ENCODE results near the gene RERE. TPM values are rescaled to one million over a fixed set of nuclear protein-coding genes. Genes with fewer than 3 reads are reported as not detected.

RERE gene
- total and polyA plus RNA-seq, 4 donors = 116 to 434 (median 161) TPM

DNA sequence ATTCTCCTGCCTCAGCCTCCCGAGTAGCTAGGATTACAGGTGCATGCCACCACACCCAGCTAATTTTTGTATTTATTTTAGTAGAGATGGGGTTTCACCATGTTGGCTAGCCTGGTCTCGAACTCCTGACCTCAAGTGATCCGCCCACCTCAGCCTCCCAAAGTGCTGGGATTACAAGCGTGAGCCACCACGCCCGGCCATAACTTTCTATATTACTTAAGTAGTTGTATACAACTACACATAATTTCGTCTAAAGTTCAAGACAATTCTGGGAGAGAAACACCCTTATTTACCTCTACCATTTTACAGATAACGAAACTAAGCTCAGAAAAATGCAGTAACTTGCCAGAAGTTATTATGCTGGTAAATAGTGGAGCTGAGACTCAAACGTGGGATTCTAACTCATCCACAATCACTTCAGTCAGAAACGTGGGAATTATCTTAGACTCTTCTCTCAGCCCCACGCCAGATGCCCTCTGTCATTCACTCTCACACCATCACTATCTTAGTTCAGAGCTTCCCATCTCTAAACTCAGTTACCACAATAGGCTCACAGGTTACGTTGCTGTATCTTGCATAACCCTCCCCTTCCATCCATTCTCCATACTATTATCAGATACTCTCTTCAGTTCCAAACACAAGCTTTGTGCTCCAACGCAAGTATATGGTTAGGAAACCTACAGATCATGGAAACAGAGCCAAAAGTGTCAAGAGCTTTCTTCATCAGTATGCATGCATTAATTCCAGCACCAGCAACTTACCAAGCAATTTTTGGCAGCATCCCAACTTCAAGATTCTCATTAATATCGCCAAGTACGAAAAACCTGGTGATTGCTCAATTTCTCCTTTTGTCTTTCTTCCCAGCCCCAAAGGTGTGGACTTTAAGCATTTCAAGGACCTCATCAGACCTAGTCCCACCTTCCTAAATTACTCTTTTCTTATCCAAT lies 69.3 kb downstream of the RERE start:
- Histone ChIP-seq H3K36me3 (ENCODE audit: control insufficient read depth, insufficient read depth, low read length) (no peaks in the 10 kb centered on the region), H3K4me1 (ENCODE audit: control insufficient read depth, insufficient read depth, low read length) (no peaks in the 10 kb centered on the region), H3K9me3 (ENCODE audit: control insufficient read depth, insufficient read depth, low read length) (no peaks in the 10 kb centered on the region), H3K4me3 (ENCODE audit: low read depth, low read length) (no peak overlapping the region), H3K27ac (ENCODE audit: low read depth, low read length) (no peak overlapping the region), H3K27me3 (ENCODE audit: control insufficient read depth, insufficient read depth, low read length) (no peaks in the 10 kb centered on the region)
- peak in 2 of 6 donors; percentile 15 to 38 for DNase-seq (ENCODE audit: low read depth in 4 of 6, low spot score in 6 of 6)
- WGBS (ENCODE audit: insufficient coverage) = 78% methylated on average over 6 of the region's 15 CpGs

DNA sequence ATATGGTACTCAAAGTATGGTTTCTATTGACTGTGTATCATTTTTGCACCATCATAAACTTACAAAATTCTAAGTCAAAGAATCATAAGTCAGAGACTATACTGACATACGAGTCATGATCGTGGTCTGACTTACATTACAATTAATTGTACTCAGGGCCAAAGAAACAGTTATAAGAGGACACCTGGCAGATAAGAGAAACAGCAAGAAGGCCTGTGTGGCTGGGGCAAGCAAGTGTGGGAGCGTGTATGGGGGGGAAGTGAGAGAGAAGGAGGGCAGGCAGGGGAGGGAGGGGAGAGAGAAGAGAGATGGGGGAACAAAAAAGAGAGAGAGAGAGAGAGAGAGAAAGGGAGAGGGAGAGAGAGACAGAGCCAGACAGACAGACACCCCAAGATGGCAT lies 70.9 kb downstream of the RERE start:
- no peak overlapping the region for H3K4me3 ChIP-seq (ENCODE audit: low read depth, low read length)
- H3K9me3 ChIP-seq (ENCODE audit: control insufficient read depth, insufficient read depth, low read length) = no peaks in the 10 kb centered on the region
- WGBS (ENCODE audit: insufficient coverage) = 83% methylated on average over 1 of the region's 3 CpGs
- DNase-seq (ENCODE audit: low read depth in 4 of 6, low spot score in 6 of 6) = no peak
- peaks cover 3% of the 10 kb centered on the region for H3K4me1 ChIP-seq (ENCODE audit: control insufficient read depth, insufficient read depth, low read length)
- H3K27me3 ChIP-seq (ENCODE audit: control insufficient read depth, insufficient read depth, low read length) = no peaks in the 10 kb centered on the region
- H3K27ac ChIP-seq (ENCODE audit: low read depth, low read length) = no peak overlapping the region
- H3K36me3 ChIP-seq (ENCODE audit: control insufficient read depth, insufficient read depth, low read length) = no peaks in the 10 kb centered on the region

DNA sequence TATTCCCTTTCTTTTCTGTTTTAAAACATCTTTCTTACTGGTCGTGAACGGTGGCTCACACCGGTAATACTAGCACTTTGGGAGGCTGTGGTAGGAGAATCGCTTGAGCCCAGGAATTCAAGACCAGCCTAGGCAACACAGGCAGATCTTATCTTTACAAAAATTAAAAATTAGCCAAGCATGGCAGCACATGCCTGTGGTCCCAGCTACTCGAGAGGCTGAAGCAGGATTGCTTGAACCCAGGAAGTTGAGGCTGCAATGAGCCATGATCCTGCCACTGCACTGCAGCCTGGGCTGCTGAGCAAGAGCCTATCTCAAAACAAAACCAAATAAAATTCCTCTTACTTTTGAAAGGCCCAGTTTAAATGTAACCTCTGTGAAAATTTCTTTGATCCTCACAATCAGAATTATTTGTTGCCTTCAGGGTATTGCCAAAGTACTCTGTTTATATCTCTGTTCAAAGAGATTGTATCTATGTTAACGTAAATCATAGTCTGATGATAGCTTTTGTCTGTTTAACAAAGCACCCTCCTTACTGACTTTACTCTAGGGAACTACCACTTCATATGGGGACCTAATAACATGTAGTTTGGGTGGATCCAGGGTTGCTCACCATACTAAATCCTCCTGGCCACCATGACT lies 71.6 kb downstream of the RERE start:
- DNase-seq (ENCODE audit: low read depth in 4 of 6, low spot score in 6 of 6) = no peak
- no peaks in the 10 kb centered on the region for H3K9me3 ChIP-seq (ENCODE audit: control insufficient read depth, insufficient read depth, low read length)
- H3K4me3 ChIP-seq (ENCODE audit: low read depth, low read length) = no peak overlapping the region
- WGBS (ENCODE audit: insufficient coverage) = 85% methylated on average over 1 of the region's 6 CpGs
- peaks cover 3% of the 10 kb centered on the region for H3K4me1 ChIP-seq (ENCODE audit: control insufficient read depth, insufficient read depth, low read length)
- no peaks in the 10 kb centered on the region for H3K27me3 ChIP-seq (ENCODE audit: control insufficient read depth, insufficient read depth, low read length)
- no peaks in the 10 kb centered on the region for H3K36me3 ChIP-seq (ENCODE audit: control insufficient read depth, insufficient read depth, low read length)
- no peak overlapping the region for H3K27ac ChIP-seq (ENCODE audit: low read depth, low read length)

DNA sequence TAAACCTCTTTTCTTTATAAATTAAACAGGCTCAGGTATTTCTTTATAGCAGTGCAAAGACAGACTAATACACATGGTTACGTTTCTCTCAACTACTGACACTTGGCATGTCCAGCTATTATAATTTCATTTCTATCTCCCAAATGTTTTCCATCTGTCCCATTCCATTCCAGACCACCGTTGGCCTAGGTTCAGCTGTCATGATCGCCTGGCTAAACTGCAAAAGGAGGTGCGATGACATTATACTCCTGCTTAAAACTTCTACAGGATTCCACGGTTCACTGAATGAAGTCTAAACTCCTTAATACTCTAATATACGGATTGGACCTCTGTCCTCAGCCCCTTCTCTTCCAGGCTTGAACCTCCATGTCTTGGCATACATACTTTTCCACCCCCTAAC lies 72.1 kb downstream of the RERE start:
- no peaks in the 10 kb centered on the region for H3K27me3 ChIP-seq (ENCODE audit: control insufficient read depth, insufficient read depth, low read length)
- H3K9me3 ChIP-seq (ENCODE audit: control insufficient read depth, insufficient read depth, low read length) = no peaks in the 10 kb centered on the region
- H3K27ac ChIP-seq (ENCODE audit: low read depth, low read length) = no peak overlapping the region
- no peaks in the 10 kb centered on the region for H3K36me3 ChIP-seq (ENCODE audit: control insufficient read depth, insufficient read depth, low read length)
- DNase-seq (ENCODE audit: low read depth in 4 of 6, low spot score in 6 of 6) = no peak
- WGBS (ENCODE audit: insufficient coverage) = 90% methylated on average over 6 of the region's 6 CpGs
- H3K4me1 ChIP-seq (ENCODE audit: control insufficient read depth, insufficient read depth, low read length) = peaks cover 3% of the 10 kb centered on the region
- no peak overlapping the region for H3K4me3 ChIP-seq (ENCODE audit: low read depth, low read length)

DNA sequence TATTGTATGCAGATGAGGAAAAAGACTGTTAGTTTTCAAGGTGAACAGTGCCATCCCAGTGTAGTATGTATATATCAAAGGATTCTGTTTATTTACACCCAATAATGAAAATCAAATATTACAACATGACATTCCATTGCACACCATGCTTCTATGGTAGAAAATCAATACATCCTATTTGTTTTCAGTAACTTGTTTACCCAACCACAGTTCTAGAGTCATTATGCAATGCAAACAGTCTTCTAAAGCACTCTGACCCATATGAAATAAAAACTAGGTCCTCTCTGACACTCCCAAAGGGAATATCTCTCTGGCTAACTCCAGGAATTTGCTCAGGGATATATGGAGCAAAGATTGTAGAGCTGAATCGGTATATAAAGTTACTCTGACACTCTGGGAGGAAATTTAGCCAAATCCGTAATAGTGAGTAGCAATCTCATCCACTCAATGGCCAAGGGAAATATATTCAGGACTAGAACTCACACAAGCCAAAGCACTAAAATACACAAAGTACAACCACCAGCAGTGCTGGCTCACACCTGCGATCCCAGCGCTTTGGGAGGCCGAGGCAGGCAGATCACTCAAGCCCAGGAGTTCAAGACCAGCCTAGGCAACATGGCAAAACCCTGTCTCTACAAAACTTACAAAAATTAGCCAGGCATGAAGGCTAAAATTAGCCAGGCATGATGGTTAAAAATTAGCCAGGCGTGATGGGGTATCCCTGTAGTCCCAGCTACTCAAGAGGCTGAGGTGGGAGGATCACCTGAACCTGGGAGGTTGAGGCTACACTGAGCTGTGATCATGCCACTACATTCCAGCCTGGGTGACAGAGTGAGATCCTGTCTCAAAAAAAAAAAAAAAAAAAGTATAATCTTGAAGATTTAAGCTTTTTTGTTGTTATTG lies 75.2 kb downstream of the RERE start:
- peak in 1 of 6 donors; percentile 40 for DNase-seq (ENCODE audit: low read depth in 4 of 6, low spot score in 6 of 6)
- no peaks in the 10 kb centered on the region for H3K27me3 ChIP-seq (ENCODE audit: control insufficient read depth, insufficient read depth, low read length)
- no peak overlapping the region for H3K27ac ChIP-seq (ENCODE audit: low read depth, low read length)
- H3K9me3 ChIP-seq (ENCODE audit: control insufficient read depth, insufficient read depth, low read length) = no peaks in the 10 kb centered on the region
- no peaks in the 10 kb centered on the region for H3K36me3 ChIP-seq (ENCODE audit: control insufficient read depth, insufficient read depth, low read length)
- no peak overlapping the region for H3K4me3 ChIP-seq (ENCODE audit: low read depth, low read length)
- WGBS (ENCODE audit: insufficient coverage) = 84% methylated on average over 4 of the region's 6 CpGs
- peaks cover 3% of the 10 kb centered on the region for H3K4me1 ChIP-seq (ENCODE audit: control insufficient read depth, insufficient read depth, low read length)

DNA sequence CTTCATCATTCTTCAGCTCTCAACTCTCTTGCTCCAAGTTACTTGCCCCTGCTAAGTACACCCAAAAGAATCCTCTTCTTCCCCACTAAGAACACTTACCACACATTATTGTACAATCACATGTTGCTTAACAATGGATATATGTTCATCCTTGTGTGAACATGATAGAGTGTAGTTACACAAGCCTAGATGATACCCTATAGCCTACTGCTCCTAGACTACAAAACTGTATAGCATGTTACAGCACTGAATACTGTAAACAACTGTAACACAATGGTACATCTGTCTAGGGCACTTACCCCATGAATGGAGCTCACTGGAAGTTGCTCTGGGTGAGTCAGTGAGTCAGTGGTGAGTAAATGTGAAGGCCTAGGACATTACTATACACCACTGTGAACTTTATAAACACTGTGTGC lies 77.4 kb downstream of the RERE start:
- H3K4me1 ChIP-seq (ENCODE audit: control insufficient read depth, insufficient read depth, low read length) = peaks cover 3% of the 10 kb centered on the region
- no peaks in the 10 kb centered on the region for H3K36me3 ChIP-seq (ENCODE audit: control insufficient read depth, insufficient read depth, low read length)
- H3K4me3 ChIP-seq (ENCODE audit: low read depth, low read length) = no peak overlapping the region
- peak in 1 of 6 donors; percentile 26 for DNase-seq (ENCODE audit: low read depth in 4 of 6, low spot score in 6 of 6)
- no peaks in the 10 kb centered on the region for H3K27me3 ChIP-seq (ENCODE audit: control insufficient read depth, insufficient read depth, low read length)
- H3K9me3 ChIP-seq (ENCODE audit: control insufficient read depth, insufficient read depth, low read length) = no peaks in the 10 kb centered on the region
- H3K27ac ChIP-seq (ENCODE audit: low read depth, low read length) = peak overlapping the region; percentile 61

DNA sequence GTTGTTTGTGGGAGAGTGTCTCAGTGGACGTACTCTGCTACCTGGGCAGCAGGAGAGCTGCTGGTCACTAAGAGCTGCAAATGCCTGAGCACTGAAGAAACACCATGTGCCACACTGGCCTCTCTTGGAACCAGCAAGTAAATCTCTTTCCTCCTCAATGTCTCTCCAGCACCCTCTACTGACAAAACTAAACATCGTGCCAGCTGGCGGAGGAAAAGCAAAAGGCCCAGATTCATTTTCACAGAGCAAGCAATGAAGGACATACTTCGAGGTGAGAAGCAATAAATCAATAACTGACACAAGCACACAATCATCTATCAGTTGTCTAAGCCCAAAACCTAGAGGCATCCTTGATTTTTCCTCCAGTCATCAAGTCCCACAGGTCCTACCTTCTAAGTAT lies 78.1 kb downstream of the RERE start:
- H3K36me3 ChIP-seq (ENCODE audit: control insufficient read depth, insufficient read depth, low read length) = no peaks in the 10 kb centered on the region
- H3K27me3 ChIP-seq (ENCODE audit: control insufficient read depth, insufficient read depth, low read length) = no peaks in the 10 kb centered on the region
- peak in 1 of 6 donors; percentile 13 for DNase-seq (ENCODE audit: low read depth in 4 of 6, low spot score in 6 of 6)
- WGBS (ENCODE audit: insufficient coverage) = 100% methylated on average over 3 of the region's 4 CpGs
- H3K4me1 ChIP-seq (ENCODE audit: control insufficient read depth, insufficient read depth, low read length) = peaks cover 3% of the 10 kb centered on the region
- no peak overlapping the region for H3K4me3 ChIP-seq (ENCODE audit: low read depth, low read length)
- no peaks in the 10 kb centered on the region for H3K9me3 ChIP-seq (ENCODE audit: control insufficient read depth, insufficient read depth, low read length)
- H3K27ac ChIP-seq (ENCODE audit: low read depth, low read length) = no peak overlapping the region

DNA sequence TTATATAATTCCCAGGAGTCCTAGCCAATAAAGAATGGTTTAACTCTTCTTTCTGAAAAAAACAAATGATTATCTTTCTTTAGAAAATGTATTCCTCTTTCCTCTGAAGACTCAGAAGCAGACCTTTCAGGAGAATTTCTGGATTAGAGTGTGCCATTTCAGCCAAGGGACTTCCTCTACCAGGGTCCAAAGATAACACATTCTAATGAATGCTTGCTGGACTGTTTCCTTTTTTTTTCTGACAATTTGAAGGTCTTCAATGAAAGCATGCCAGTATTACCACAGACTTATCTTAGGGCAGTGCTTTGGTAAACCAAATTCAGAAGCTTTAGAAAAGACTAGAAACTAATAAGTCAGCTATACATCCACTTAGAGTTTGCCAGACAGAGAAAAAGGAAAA lies 80.5 kb downstream of the RERE start:
- Histone ChIP-seq H3K4me3 (ENCODE audit: low read depth, low read length) (no peak overlapping the region), H3K27ac (ENCODE audit: low read depth, low read length) (peak overlapping the region; percentile 25), H3K9me3 (ENCODE audit: control insufficient read depth, insufficient read depth, low read length) (no peaks in the 10 kb centered on the region), H3K4me1 (ENCODE audit: control insufficient read depth, insufficient read depth, low read length) (no peaks in the 10 kb centered on the region), H3K36me3 (ENCODE audit: control insufficient read depth, insufficient read depth, low read length) (no peaks in the 10 kb centered on the region), H3K27me3 (ENCODE audit: control insufficient read depth, insufficient read depth, low read length) (no peaks in the 10 kb centered on the region)
- DNase-seq (ENCODE audit: low read depth in 4 of 6, low spot score in 6 of 6) = no peak

DNA sequence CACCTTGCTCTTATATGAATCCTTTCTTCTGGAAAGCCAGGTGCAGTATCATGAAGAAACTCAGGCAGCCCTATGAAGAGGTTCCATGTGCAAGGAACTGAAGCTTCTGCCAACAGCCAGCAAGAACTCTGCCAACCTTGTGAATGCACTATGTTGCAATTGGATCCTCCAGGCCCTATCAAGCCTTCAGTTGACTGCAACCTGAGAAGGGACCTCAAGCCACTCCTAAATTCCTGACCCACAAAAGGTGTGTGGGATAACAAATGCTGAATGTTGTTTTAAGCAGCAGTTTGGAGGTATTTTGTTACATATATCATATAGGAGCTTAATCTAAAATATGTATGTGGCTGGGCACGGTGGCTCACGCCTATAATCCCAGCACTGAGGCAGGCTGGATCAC lies 84.0 kb downstream of the RERE start:
- Histone ChIP-seq H3K27me3 (ENCODE audit: control insufficient read depth, insufficient read depth, low read length) (no peaks in the 10 kb centered on the region), H3K27ac (ENCODE audit: low read depth, low read length) (no peak overlapping the region), H3K36me3 (ENCODE audit: control insufficient read depth, insufficient read depth, low read length) (no peaks in the 10 kb centered on the region), H3K9me3 (ENCODE audit: control insufficient read depth, insufficient read depth, low read length) (no peaks in the 10 kb centered on the region), H3K4me3 (ENCODE audit: low read depth, low read length) (no peak overlapping the region), H3K4me1 (ENCODE audit: control insufficient read depth, insufficient read depth, low read length) (no peaks in the 10 kb centered on the region)
- DNase-seq (ENCODE audit: low read depth in 4 of 6, low spot score in 6 of 6) = no peak
- no CpG with 5 or more reads among the region's 2 CpGs for WGBS (ENCODE audit: insufficient coverage)
